GM23338 (cell line): ENCODE measurements around the gene JDP2. TPM values are rescaled to one million over a fixed set of nuclear protein-coding genes. Genes with fewer than 3 reads are reported as not detected.

Experiments
- ATAC-seq: fragments of 200-7000 bp; cut with Tn5 transposase; 3 replicates; pipeline ENCODE4 v1.9.1; 2020
- DNase-seq: peaks from one replicate; pipeline ENCODE4 v3.0.0-alpha.2; 2015; ENCODE audit warnings: low spot score
- H2AFZ ChIP-seq: fragments of 200-600 bp; sonication (generic); 2 replicates; pipeline ENCODE4 v1.8.0; 2016; ENCODE audit warnings: antibody characterized with exemption, mild to moderate bottlenecking, moderate library complexity
- H3F3A ChIP-seq: fragments of 200-600 bp; sonication (generic); replicated peaks from 2 replicates; pipeline ENCODE4 v1.8.0; 2017; ENCODE audit warnings: antibody characterized with exemption, mixed run types, low read depth
- H3K27ac ChIP-seq: fragments of 200-600 bp; sonication (generic); 2 replicates; pipeline ENCODE4 v1.6.1; 2016; ENCODE audit warnings: low read depth
- H3K27me3 ChIP-seq: fragments of 200-600 bp; sonication (generic); 2 replicates; pipeline ENCODE4 v1.8.0; 2016; ENCODE audit warnings: mild to moderate bottlenecking, mixed run types, moderate library complexity; ENCODE audit not compliant: insufficient read depth
- H3K36me3 ChIP-seq: fragments of 200-600 bp; sonication (generic); 2 replicates; pipeline ENCODE4 v1.8.0; 2016; ENCODE audit warnings: mild to moderate bottlenecking; ENCODE audit not compliant: insufficient read depth
- H3K4me1 ChIP-seq: fragments of 200-600 bp; sonication (generic); 2 replicates; pipeline ENCODE4 v1.8.0; 2016; ENCODE audit warnings: mild to moderate bottlenecking, moderate library complexity; ENCODE audit not compliant: insufficient read depth
- H3K4me2 ChIP-seq: fragments of 200-600 bp; sonication (generic); 2 replicates; pipeline ENCODE4 v1.7.1; 2017; ENCODE audit warnings: mixed run types
- H3K4me3 ChIP-seq: fragments of 200-600 bp; sonication (generic); 2 replicates; pipeline ENCODE4 v1.6.1; 2016; ENCODE audit warnings: mixed run types
- H3K79me2 ChIP-seq: fragments of 200-600 bp; sonication (generic); replicated peaks from 2 replicates; pipeline ENCODE4 v1.8.0; 2017; ENCODE audit warnings: mild to moderate bottlenecking; ENCODE audit not compliant: insufficient read depth
- H3K9me2 ChIP-seq: fragments of 200-600 bp; sonication (generic); 2 replicates; pipeline ENCODE4 v1.8.0; 2017; ENCODE audit not compliant: insufficient read depth
- H4K20me1 ChIP-seq: fragments of 200-600 bp; sonication (generic); replicated peaks from 2 replicates; pipeline ENCODE4 v1.8.0; 2017; ENCODE audit warnings: mild to moderate bottlenecking; ENCODE audit not compliant: insufficient read depth
- H3K27ac Mint-ChIP-seq: 2 replicates; pipeline ENCODE4 v1.8.0; 2020; ENCODE audit warnings: inconsistent platforms, mild to moderate bottlenecking, moderate library complexity, mixed read lengths
- H3K27me3 Mint-ChIP-seq: 3 replicates; pipeline ENCODE4 v1.8.0; 2022; ENCODE audit warnings: low read depth, mild to moderate bottlenecking, moderate library complexity, mixed read lengths, inconsistent platforms; ENCODE audit not compliant: insufficient read depth, poor library complexity
- H3K36me3 Mint-ChIP-seq: 3 replicates; pipeline ENCODE4 v1.8.0; 2021; ENCODE audit warnings: low read depth, mild to moderate bottlenecking, inconsistent platforms, moderate library complexity, mixed read lengths
- H3K4me1 Mint-ChIP-seq: 3 replicates; pipeline ENCODE4 v1.8.0; 2020; ENCODE audit warnings: mild to moderate bottlenecking, inconsistent platforms, mixed read lengths
- H3K4me3 Mint-ChIP-seq: 3 replicates; pipeline ENCODE4 v1.8.0; 2021; ENCODE audit warnings: moderate library complexity, mild to moderate bottlenecking, inconsistent platforms, mixed read lengths
- H3K9me3 Mint-ChIP-seq: 3 replicates; pipeline ENCODE4 v1.8.0; 2020; ENCODE audit warnings: moderate library complexity, mild to moderate bottlenecking, inconsistent platforms, mixed read lengths
- CREB1 ChIP-seq: fragments of 250-450 bp; sonication (Bioruptor Pico); IDR thresholded peaks from 2 replicates; pipeline ENCODE4 v1.5.0; 2020; ENCODE audit warnings: low read depth, mild to moderate bottlenecking, moderate library complexity
- EZH2 ChIP-seq: fragments of 200-600 bp; sonication (generic); IDR thresholded peaks from one replicate; pipeline ENCODE4 v1.8.0; 2017; ENCODE audit warnings: antibody characterized with exemption, mild to moderate bottlenecking, low read depth; ENCODE audit not compliant: unreplicated experiment
- JUNB ChIP-seq: IDR thresholded peaks from one replicate; pipeline ENCODE4 v1.6.1; 2016; ENCODE audit warnings: antibody characterized with exemption; ENCODE audit not compliant: unreplicated experiment
- POLR2AphosphoS5 ChIP-seq: IDR thresholded peaks from 2 replicates; pipeline ENCODE4 v1.6.1; 2016; ENCODE audit warnings: antibody characterized with exemption, low read depth
- STAT1 ChIP-seq: IDR thresholded peaks from one replicate; pipeline ENCODE4 v1.6.1; 2016; ENCODE audit warnings: antibody characterized with exemption; ENCODE audit not compliant: unreplicated experiment
- polyA plus RNA-seq: library from polyadenylated mRNA; unstranded; fragments of >200 nt; fragmentation: Nextera tagmentation; extraction: Ambion mirVana; gene quantifications from 2 replicates; pipeline ENCODE4 v1.2.1, GENCODE V29; 2016
- total RNA-seq: library from RNA; depleted of rRNA; stranded (reverse); fragments of >200 nt; shearing (Covaris generic); gene quantifications from 2 replicates; pipeline ENCODE4 v1.2.3, GENCODE V29; 2014
- TF ChIP-seq, protein P1 (sequence below), 2 experiments: fragments of 200-600 bp in 1 of 2; sonication (generic) in 1 of 2; conservative IDR thresholded peaks; 2 replicates each; pipeline versions ENCODE4 v1.5.1 to v1.6.1; 2016 to 2017; ENCODE audit warnings: antibody characterized with exemption in 2 of 2, low read depth in 2 of 2, mild to moderate bottlenecking in 2 of 2, moderate library complexity in 1 of 2
- TF ChIP-seq, protein P2 (sequence below): fragments of 250-450 bp; sonication (Bioruptor Pico); IDR thresholded peaks from 2 replicates; pipeline ENCODE4 v1.5.0; 2020; ENCODE audit warnings: mild to moderate bottlenecking, moderate library complexity

The JDP2 gene
- total and polyA plus RNA-seq, 2 experiments from 2014 or later: 12.5 to 38.9 TPM

DNA sequence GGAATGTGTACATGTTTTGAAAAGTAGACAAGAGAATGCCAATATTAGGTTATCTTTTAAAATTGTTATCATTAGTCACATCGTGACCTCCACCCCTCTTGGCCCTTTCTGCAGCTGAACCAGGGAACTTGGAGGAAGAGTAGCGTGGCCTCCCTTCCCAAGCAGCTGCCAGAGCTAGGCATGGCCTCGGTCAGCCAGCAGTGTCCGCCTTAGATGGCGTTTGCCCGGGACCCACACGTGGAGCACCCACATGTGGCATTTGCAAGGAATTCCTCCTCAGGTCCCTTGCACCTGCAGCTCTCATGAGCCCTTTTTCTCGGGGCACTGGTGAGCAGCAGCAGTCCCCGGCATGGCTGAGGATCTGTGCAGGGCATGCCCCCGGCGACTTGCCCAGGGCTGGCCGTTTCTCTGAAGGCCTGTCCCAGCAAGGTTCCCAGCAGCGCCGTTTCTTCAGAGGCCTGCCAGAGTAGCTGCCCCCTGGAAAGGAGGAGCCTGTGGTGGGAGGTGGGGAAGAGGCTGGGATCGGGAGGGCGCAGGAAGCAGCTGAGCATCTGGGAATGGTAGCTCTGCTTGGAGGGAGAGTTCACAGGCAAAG, 10.8 kb downstream of the JDP2 start:
- Mint-ChIP-seq H3K27ac (peak overlapping the region; percentile 48; the same call in 1 of the 2 replicates), H3K27me3 (peaks cover 3% of the 10 kb centered on the region), H3K36me3 (peaks cover 78% of the 10 kb centered on the region), H3K4me1 (peaks cover 49% of the 10 kb centered on the region), H3K4me3 (no peak overlapping the region; the same call in 2 of the 3 replicates), H3K9me3 (no peaks in the 10 kb centered on the region)
- Histone ChIP-seq H3K27ac (no peak overlapping the region), H4K20me1 (peaks cover 16% of the 10 kb centered on the region), H3K36me3 (peaks cover 10% of the 10 kb centered on the region), H3K27me3 (no peaks in the 10 kb centered on the region), H3K9me2 (no peaks in the 10 kb centered on the region), H2AFZ (no peak overlapping the region), H3K79me2 (peaks cover 36% of the 10 kb centered on the region), H3F3A (no peaks in the 10 kb centered on the region), H3K4me2 (no peak overlapping the region), H3K4me3 (no peak overlapping the region), H3K4me1 (peaks cover 13% of the 10 kb centered on the region; the same call in 1 of the 2 replicates)
- ATAC-seq: peak; percentile 24
- no peak for DNase-seq
- TF ChIP-seq JUNB: no peak
- TF ChIP-seq STAT1: no peak
- TF ChIP-seq, protein P1, sequence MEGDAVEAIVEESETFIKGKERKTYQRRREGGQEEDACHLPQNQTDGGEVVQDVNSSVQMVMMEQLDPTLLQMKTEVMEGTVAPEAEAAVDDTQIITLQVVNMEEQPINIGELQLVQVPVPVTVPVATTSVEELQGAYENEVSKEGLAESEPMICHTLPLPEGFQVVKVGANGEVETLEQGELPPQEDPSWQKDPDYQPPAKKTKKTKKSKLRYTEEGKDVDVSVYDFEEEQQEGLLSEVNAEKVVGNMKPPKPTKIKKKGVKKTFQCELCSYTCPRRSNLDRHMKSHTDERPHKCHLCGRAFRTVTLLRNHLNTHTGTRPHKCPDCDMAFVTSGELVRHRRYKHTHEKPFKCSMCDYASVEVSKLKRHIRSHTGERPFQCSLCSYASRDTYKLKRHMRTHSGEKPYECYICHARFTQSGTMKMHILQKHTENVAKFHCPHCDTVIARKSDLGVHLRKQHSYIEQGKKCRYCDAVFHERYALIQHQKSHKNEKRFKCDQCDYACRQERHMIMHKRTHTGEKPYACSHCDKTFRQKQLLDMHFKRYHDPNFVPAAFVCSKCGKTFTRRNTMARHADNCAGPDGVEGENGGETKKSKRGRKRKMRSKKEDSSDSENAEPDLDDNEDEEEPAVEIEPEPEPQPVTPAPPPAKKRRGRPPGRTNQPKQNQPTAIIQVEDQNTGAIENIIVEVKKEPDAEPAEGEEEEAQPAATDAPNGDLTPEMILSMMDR (conservative IDR thresholded peaks at IDR 0.05; ENCODE audit: low read depth in 2 of 2): no peak
- TF ChIP-seq, protein P2, sequence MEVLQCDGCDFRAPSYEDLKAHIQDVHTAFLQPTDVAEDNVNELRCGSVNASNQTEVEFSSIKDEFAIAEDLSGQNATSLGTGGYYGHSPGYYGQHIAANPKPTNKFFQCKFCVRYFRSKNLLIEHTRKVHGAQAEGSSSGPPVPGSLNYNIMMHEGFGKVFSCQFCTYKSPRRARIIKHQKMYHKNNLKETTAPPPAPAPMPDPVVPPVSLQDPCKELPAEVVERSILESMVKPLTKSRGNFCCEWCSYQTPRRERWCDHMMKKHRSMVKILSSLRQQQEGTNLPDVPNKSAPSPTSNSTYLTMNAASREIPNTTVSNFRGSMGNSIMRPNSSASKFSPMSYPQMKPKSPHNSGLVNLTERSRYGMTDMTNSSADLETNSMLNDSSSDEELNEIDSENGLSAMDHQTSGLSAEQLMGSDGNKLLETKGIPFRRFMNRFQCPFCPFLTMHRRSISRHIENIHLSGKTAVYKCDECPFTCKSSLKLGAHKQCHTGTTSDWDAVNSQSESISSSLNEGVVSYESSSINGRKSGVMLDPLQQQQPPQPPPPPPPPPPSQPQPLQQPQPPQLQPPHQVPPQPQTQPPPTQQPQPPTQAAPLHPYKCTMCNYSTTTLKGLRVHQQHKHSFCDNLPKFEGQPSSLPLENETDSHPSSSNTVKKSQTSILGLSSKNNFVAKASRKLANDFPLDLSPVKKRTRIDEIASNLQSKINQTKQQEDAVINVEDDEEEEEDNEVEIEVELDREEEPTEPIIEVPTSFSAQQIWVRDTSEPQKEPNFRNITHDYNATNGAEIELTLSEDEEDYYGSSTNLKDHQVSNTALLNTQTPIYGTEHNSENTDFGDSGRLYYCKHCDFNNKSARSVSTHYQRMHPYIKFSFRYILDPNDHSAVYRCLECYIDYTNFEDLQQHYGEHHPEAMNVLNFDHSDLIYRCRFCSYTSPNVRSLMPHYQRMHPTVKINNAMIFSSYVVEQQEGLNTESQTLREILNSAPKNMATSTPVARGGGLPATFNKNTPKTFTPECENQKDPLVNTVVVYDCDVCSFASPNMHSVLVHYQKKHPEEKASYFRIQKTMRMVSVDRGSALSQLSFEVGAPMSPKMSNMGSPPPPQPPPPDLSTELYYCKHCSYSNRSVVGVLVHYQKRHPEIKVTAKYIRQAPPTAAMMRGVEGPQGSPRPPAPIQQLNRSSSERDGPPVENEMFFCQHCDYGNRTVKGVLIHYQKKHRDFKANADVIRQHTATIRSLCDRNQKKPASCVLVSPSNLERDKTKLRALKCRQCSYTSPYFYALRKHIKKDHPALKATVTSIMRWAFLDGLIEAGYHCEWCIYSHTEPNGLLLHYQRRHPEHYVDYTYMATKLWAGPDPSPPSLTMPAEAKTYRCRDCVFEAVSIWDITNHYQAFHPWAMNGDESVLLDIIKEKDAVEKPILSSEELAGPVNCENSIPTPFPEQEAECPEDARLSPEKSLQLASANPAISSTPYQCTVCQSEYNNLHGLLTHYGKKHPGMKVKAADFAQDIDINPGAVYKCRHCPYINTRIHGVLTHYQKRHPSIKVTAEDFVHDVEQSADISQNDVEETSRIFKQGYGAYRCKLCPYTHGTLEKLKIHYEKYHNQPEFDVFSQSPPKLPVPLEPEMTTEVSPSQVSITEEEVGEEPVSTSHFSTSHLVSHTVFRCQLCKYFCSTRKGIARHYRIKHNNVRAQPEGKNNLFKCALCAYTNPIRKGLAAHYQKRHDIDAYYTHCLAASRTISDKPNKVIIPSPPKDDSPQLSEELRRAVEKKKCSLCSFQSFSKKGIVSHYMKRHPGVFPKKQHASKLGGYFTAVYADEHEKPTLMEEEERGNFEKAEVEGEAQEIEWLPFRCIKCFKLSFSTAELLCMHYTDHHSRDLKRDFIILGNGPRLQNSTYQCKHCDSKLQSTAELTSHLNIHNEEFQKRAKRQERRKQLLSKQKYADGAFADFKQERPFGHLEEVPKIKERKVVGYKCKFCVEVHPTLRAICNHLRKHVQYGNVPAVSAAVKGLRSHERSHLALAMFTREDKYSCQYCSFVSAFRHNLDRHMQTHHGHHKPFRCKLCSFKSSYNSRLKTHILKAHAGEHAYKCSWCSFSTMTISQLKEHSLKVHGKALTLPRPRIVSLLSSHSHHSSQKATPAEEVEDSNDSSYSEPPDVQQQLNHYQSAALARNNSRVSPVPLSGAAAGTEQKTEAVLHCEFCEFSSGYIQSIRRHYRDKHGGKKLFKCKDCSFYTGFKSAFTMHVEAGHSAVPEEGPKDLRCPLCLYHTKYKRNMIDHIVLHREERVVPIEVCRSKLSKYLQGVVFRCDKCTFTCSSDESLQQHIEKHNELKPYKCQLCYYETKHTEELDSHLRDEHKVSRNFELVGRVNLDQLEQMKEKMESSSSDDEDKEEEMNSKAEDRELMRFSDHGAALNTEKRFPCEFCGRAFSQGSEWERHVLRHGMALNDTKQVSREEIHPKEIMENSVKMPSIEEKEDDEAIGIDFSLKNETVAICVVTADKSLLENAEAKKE: no peak
- no peak for TF ChIP-seq CREB1 (CRISPR knock-in tag)
- no peak for TF ChIP-seq POLR2AphosphoS5
- no peak for TF ChIP-seq EZH2
